ENCODE results near the gene FAM83D. TPM values are rescaled to one million over a fixed set of nuclear protein-coding genes. Genes with fewer than 3 reads are reported as not detected.

The FAM83D gene
- total and polyA plus RNA-seq, 2 of the 4 experiments (the other 2 are of a cell fraction): 20.4 to 26.4 TPM

- H3K4me1 ChIP-seq (ENCODE audit: control insufficient read depth, insufficient read depth, low read length): peaks cover 5% of the 10 kb centered on the region; the same call in 1 of the 2 replicates
- H3K79me1 ChIP-seq (ENCODE audit: low read depth in 1 of 2, low read length in 2 of 2): peaks cover 0 to 15% of the 10 kb centered on the region in 2 experiments; a peak in 2 of 4 replicates
- 60% methylated on average over 1 of the region's 2 CpGs; no CpG with 5 or more reads in 1 of the 2 experiments for WGBS, 2 experiments (ENCODE audit: extremely low coverage in 2 of 2, insufficient read length in 1 of 2)
- H2BK20ac ChIP-seq (ENCODE audit: low read depth, low read length): no peak overlapping the region
- H3K14ac ChIP-seq (replicated peaks; ENCODE audit: low read depth, low read length): no peak overlapping the region
- H2AK5ac ChIP-seq (ENCODE audit: low read depth, low read length): no peak overlapping the region
- H3K4me3 ChIP-seq (ENCODE audit: insufficient read depth, low read depth, low read length): no peak overlapping the region
- H3K23ac ChIP-seq (ENCODE audit: low read depth, low read length): no peak overlapping the region
- H3K18ac ChIP-seq (ENCODE audit: low read depth, low read length): no peak overlapping the region
- no peak overlapping the region for H4K8ac ChIP-seq (ENCODE audit: low read depth in 2 of 2, low read length in 2 of 2)
- in situ Hi-C loops (cut with MboI; ENCODE audit: low sequenced_read_pairs) (loop anchor here (10.0 kb wide), 1 partner anchor 120 kb away; no protein-coding TSS in a partner anchor), dilution Hi-C loops (cut with HindIII; ENCODE audit: low sequenced_read_pairs, unreplicated experiment) (no loop called here), intact Hi-C loops (cut with micrococcal nuclease) (no loop called here)
- no peak overlapping the region for H3K56ac ChIP-seq (ENCODE audit: extremely low read depth, insufficient read depth, low read length)
- no peak overlapping the region for H3K9ac ChIP-seq (ENCODE audit: low read depth, low read length)
- ATAC-seq (ENCODE audit: low read depth) (no peak), DNase-seq (no peak)
- H3K27ac ChIP-seq (ENCODE audit: insufficient read depth, low read length): no peak overlapping the region
- no peak overlapping the region for H2BK15ac ChIP-seq (ENCODE audit: low read depth, low read length)
- no peak overlapping the region for H4K5ac ChIP-seq (ENCODE audit: low read depth, low read length)
- no peaks in the 10 kb centered on the region for H3K36me3 ChIP-seq (ENCODE audit: control insufficient read depth, insufficient read depth, low read length)
- peaks cover 4% of the 10 kb centered on the region; the same call in 1 of the 2 replicates for H3K9me1 ChIP-seq (ENCODE audit: insufficient read depth, low read length)
- no peak overlapping the region for H3K4ac ChIP-seq (ENCODE audit: low read depth, low read length)
- TF ChIP-seq USF2 (IDR thresholded peaks at IDR 0.05; ENCODE audit: low read depth, low read length): no peak
- no peak for TF ChIP-seq CHD1 (IDR thresholded peaks at IDR 0.05; ENCODE audit: low read depth, low read length)
- TF ChIP-seq RFX5 (IDR thresholded peaks at IDR 0.05; ENCODE audit: low read depth, low read length): no peak
- TF ChIP-seq MAZ (IDR thresholded peaks at IDR 0.05; ENCODE audit: borderline replicate concordance, low read depth, low read length): no peak
- TF ChIP-seq CTCF (conservative IDR thresholded peaks at IDR 0.05; ENCODE audit: low read depth, low read length): no peak
- TF ChIP-seq NFE2L2 (IDR thresholded peaks at IDR 0.05; ENCODE audit: low read depth, low read length): no peak
- no peak for TF ChIP-seq CEBPB (IDR thresholded peaks at IDR 0.05; ENCODE audit: low read depth, low read length)
- no peak for TF ChIP-seq POLR2A (IDR thresholded peaks at IDR 0.05; ENCODE audit: low read depth, low read length)
- TF ChIP-seq RCOR1 (IDR thresholded peaks at IDR 0.05; ENCODE audit: insufficient replicate concordance, low read length): no peak
- no TSS peak for BruUV-seq (replicated peaks)
- H4K91ac ChIP-seq (ENCODE audit: insufficient read depth, low read depth, low read length): no peak overlapping the region
- ChIA-PET CTCF (no interaction called here), POLR2A (ENCODE audit: unreplicated experiment) (no interaction called here)
- H3K4me2 ChIP-seq (ENCODE audit: low read depth, low read length): no peak overlapping the region
- no peak overlapping the region for H2AK9ac ChIP-seq (replicated peaks; ENCODE audit: low read depth, low read length, poor library complexity)
- H2AFZ ChIP-seq (replicated peaks; ENCODE audit: low read length, poor library complexity): no peak overlapping the region
- no peaks in the 10 kb centered on the region for H4K20me1 ChIP-seq (ENCODE audit: insufficient read depth, low read length)
- H3K27me3 ChIP-seq (ENCODE audit: control insufficient read depth, insufficient read depth, low read length): peaks cover 23% of the 10 kb centered on the region
- no peaks in the 10 kb centered on the region for H3K9me3 ChIP-seq (ENCODE audit: control insufficient read depth, insufficient read depth, low read length)
- H2BK5ac ChIP-seq (ENCODE audit: low read depth, low read length, poor library complexity, severe bottlenecking): no peak overlapping the region
- H2BK120ac ChIP-seq (ENCODE audit: low read depth, low read length): no peak overlapping the region
Observed at GRCh38 chr20:38924718-38925117, 1.5 kb upstream of the FAM83D start.

Data from IMR-90 (cell line).